Measurements from ENCODE around the gene DCPS. TPM values are rescaled to one million over a fixed set of nuclear protein-coding genes. Genes with fewer than 3 reads are reported as not detected.

Gene DCPS
- total RNA-seq, 1 experiment from 2014 or later = 25.6 TPM

DNA sequence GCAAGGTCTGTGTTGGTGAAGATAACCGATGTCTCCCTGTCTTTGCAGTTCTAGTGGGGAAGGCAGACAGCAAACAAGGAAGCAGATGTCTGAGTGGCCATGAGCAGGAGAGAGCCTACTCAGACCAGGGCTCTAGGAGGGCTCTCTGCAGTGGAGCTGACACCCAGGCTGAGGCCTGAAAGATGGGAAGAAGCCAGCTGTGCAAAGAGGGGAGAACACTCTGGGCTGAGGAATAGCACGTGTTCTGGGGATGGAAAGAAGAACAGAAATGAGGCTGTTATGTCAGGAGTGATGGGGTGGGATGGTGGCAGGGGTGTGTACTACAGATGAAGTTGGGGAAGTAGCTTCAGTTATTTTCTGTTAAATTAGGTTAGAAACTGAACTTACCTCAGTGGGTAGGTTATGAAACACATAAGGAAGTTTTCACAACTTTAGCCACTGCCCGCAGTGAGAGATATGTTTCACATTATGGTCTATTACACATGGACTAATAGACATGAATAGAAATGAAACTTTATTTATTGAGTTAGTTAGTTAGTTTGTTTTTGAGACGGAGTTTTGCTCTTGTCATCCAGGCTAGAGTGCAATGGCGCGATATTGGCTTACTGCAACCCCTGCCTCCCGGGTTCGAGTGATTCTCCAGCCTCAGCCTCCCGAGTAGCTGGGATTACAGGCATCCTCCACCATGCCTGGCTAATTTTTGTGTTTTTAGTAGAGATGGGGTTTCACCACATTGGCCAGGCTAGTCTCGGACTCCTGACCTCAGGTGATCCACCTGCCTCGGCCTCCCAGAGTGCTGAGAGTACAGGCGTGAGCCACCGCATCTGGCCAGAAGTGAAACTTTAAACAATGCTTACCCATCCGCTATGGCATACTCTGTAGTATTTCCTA, 7.8 kb downstream of the DCPS start:
- Histone ChIP-seq H3K9me3 (ENCODE audit: control insufficient read depth in 1 of 2, insufficient read depth in 1 of 2, low read depth in 1 of 2, low read length in 2 of 2) (no peaks in the 10 kb centered on the region), H3K79me2 (ENCODE audit: insufficient read depth, low read length) (no peaks in the 10 kb centered on the region), H3K4me1 (ENCODE audit: control insufficient read depth in 1 of 2, insufficient read depth in 2 of 2, low read length in 2 of 2) (peaks cover 6 to 15% of the 10 kb centered on the region in 2 experiments), H4K20me1 (ENCODE audit: insufficient read depth) (no peaks in the 10 kb centered on the region), H3K4me2 (ENCODE audit: low read length) (no peak overlapping the region), H3K27me3 (ENCODE audit: insufficient read depth, low read length) (no peaks in the 10 kb centered on the region), H2AFZ (ENCODE audit: low read depth, low read length, poor library complexity, severe bottlenecking) (no peak overlapping the region), H3K27ac (ENCODE audit: low read depth, low read length) (no peak overlapping the region), H3K9me2 (ENCODE audit: insufficient read depth) (no peaks in the 10 kb centered on the region), H3K9ac (ENCODE audit: low read length) (no peak overlapping the region), H3K36me3 (ENCODE audit: control insufficient read depth in 1 of 2, insufficient read depth in 2 of 2, low read length in 2 of 2) (no peaks in the 10 kb centered on the region), H3K4me3 (replicated peaks in 1 of 2; ENCODE audit: low read depth in 1 of 2, low read length in 2 of 2) (no peak overlapping the region)
- TF ChIP-seq EGR1 (IDR thresholded peaks at IDR 0.05; ENCODE audit: low read depth) (no peak), POLR2A (IDR thresholded peaks at IDR 0.05; ENCODE audit: borderline replicate concordance, extremely low read depth, insufficient read depth, insufficient read length) (no peak), CEBPB (IDR thresholded peaks at IDR 0.05; ENCODE audit: low read depth) (no peak), SP1 (IDR thresholded peaks at IDR 0.05; ENCODE audit: low read depth) (no peak), JUND (IDR thresholded peaks at IDR 0.05) (no peak), RAD21 (IDR thresholded peaks at IDR 0.05; ENCODE audit: low read depth) (no peak), CBX3 (IDR thresholded peaks at IDR 0.05; ENCODE audit: low read depth) (no peak), FOSL1 (IDR thresholded peaks at IDR 0.05; ENCODE audit: low read depth) (no peak), ZFX (IDR thresholded peaks at IDR 0.05) (no peak), ZNF274 (IDR thresholded peaks at IDR 0.05; ENCODE audit: low read depth, low read length) (no peak), SIN3A (IDR thresholded peaks at IDR 0.05; ENCODE audit: low read depth) (no peak), ELF1 (IDR thresholded peaks at IDR 0.05; ENCODE audit: borderline replicate concordance, low read depth) (no peak), EZH2 (IDR thresholded peaks at IDR 0.05) (no peak), POLR2AphosphoS5 (IDR thresholded peaks at IDR 0.05; ENCODE audit: low read depth, low read length) (no peak)
- TF ChIP-seq, protein P1, sequence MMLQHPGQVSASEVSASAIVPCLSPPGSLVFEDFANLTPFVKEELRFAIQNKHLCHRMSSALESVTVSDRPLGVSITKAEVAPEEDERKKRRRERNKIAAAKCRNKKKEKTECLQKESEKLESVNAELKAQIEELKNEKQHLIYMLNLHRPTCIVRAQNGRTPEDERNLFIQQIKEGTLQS (IDR thresholded peaks at IDR 0.05) = no peak
- TF ChIP-seq, protein P2, sequence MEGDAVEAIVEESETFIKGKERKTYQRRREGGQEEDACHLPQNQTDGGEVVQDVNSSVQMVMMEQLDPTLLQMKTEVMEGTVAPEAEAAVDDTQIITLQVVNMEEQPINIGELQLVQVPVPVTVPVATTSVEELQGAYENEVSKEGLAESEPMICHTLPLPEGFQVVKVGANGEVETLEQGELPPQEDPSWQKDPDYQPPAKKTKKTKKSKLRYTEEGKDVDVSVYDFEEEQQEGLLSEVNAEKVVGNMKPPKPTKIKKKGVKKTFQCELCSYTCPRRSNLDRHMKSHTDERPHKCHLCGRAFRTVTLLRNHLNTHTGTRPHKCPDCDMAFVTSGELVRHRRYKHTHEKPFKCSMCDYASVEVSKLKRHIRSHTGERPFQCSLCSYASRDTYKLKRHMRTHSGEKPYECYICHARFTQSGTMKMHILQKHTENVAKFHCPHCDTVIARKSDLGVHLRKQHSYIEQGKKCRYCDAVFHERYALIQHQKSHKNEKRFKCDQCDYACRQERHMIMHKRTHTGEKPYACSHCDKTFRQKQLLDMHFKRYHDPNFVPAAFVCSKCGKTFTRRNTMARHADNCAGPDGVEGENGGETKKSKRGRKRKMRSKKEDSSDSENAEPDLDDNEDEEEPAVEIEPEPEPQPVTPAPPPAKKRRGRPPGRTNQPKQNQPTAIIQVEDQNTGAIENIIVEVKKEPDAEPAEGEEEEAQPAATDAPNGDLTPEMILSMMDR (IDR thresholded peaks at IDR 0.05 in 2 of 3, conservative IDR thresholded peaks at IDR 0.05 in 1 of 3; ENCODE audit: borderline replicate concordance in 1 of 3, insufficient read depth in 1 of 3, low read depth in 2 of 3, low read length in 2 of 3) = no peak
- TF ChIP-seq, protein P3, sequence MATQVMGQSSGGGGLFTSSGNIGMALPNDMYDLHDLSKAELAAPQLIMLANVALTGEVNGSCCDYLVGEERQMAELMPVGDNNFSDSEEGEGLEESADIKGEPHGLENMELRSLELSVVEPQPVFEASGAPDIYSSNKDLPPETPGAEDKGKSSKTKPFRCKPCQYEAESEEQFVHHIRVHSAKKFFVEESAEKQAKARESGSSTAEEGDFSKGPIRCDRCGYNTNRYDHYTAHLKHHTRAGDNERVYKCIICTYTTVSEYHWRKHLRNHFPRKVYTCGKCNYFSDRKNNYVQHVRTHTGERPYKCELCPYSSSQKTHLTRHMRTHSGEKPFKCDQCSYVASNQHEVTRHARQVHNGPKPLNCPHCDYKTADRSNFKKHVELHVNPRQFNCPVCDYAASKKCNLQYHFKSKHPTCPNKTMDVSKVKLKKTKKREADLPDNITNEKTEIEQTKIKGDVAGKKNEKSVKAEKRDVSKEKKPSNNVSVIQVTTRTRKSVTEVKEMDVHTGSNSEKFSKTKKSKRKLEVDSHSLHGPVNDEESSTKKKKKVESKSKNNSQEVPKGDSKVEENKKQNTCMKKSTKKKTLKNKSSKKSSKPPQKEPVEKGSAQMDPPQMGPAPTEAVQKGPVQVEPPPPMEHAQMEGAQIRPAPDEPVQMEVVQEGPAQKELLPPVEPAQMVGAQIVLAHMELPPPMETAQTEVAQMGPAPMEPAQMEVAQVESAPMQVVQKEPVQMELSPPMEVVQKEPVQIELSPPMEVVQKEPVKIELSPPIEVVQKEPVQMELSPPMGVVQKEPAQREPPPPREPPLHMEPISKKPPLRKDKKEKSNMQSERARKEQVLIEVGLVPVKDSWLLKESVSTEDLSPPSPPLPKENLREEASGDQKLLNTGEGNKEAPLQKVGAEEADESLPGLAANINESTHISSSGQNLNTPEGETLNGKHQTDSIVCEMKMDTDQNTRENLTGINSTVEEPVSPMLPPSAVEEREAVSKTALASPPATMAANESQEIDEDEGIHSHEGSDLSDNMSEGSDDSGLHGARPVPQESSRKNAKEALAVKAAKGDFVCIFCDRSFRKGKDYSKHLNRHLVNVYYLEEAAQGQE (IDR thresholded peaks at IDR 0.05; ENCODE audit: low read depth) = no peak
- TF ChIP-seq, protein P4, sequence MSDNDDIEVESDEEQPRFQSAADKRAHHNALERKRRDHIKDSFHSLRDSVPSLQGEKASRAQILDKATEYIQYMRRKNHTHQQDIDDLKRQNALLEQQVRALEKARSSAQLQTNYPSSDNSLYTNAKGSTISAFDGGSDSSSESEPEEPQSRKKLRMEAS (IDR thresholded peaks at IDR 0.05) = no peak
- TF ChIP-seq, protein P5, sequence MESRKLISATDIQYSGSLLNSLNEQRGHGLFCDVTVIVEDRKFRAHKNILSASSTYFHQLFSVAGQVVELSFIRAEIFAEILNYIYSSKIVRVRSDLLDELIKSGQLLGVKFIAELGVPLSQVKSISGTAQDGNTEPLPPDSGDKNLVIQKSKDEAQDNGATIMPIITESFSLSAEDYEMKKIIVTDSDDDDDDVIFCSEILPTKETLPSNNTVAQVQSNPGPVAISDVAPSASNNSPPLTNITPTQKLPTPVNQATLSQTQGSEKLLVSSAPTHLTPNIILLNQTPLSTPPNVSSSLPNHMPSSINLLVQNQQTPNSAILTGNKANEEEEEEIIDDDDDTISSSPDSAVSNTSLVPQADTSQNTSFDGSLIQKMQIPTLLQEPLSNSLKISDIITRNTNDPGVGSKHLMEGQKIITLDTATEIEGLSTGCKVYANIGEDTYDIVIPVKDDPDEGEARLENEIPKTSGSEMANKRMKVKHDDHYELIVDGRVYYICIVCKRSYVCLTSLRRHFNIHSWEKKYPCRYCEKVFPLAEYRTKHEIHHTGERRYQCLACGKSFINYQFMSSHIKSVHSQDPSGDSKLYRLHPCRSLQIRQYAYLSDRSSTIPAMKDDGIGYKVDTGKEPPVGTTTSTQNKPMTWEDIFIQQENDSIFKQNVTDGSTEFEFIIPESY (IDR thresholded peaks at IDR 0.05; ENCODE audit: extremely low read depth, insufficient replicate concordance, low read length) = no peak
- ATAC-seq (no peak), DNase-seq (ENCODE audit: low read depth, low spot score) (no peak)
- intact Hi-C loops (cut with micrococcal nuclease) = loop anchor here (2.0 to 10.0 kb wide), 3 partner anchors 81 to 679 kb away; no protein-coding TSS in a partner anchor
- POLR2A ChIA-PET = no interaction called here
- CTCF ChIA-PET = interaction anchor here (1.0 to 5.9 kb wide), 4 partner anchors 72 to 679 kb away, joined by 3 to 74 read pairs (median 7); no protein-coding TSS in a partner anchor
- RAD21 ChIA-PET (ENCODE audit: low non-redundant PET in 1 of 2, low total read pairs in 2 of 2, uncharacterized antibody in 2 of 2, unreplicated experiment in 2 of 2) = no interaction called here
- no TSS peak for BruUV-seq (replicated peaks)
